ENCODE measurements around the gene FAM81A. TPM values are rescaled to one million over a fixed set of nuclear protein-coding genes. Genes with fewer than 3 reads are reported as not detected.

Gene FAM81A
- total and polyA plus RNA-seq, 4 donors, result under 0.01 to 0.13 (median 0.07) TPM

- DNase-seq (ENCODE audit: low spot score), result no peak
- Histone ChIP-seq H3K9ac (ENCODE audit: low read depth in 1 of 2, low read length in 2 of 2) (no peak overlapping the region), H3K36me3 (ENCODE audit: control insufficient read depth in 4 of 4, insufficient read depth in 3 of 4, low read depth in 1 of 4, low read length in 3 of 4) (no peaks in the 10 kb centered on the region), H3K4me1 (ENCODE audit: control insufficient read depth in 4 of 4, insufficient read depth in 4 of 4, low read length in 3 of 4) (no peaks in the 10 kb centered on the region), H3K27ac (ENCODE audit: low read depth in 1 of 2, low read length in 2 of 2) (no peak overlapping the region), H3K9me3 (ENCODE audit: control insufficient read depth in 4 of 4, low read length in 3 of 4) (no peaks in the 10 kb centered on the region), H3K4me3 (ENCODE audit: low read depth in 1 of 3, low read length in 3 of 3) (no peak overlapping the region), H3K27me3 (ENCODE audit: control insufficient read depth in 4 of 4, insufficient read depth in 4 of 4, low read length in 3 of 4) (no peaks in the 10 kb centered on the region)
- TF ChIP-seq JUND (IDR thresholded peaks at IDR 0.05) (no peak), MAX (IDR thresholded peaks at IDR 0.05) (no peak)
- WGBS, result 93% methylated on average over 2 of the region's 2 CpGs
Observed at GRCh38 chr15:59515190-59515589, 77.2 kb downstream of the FAM81A start.

GRCh38 chr15:59516655-59517461, 78.9 kb downstream of the FAM81A start:
- no peak overlapping the region for H3K27ac ChIP-seq (ENCODE audit: low read depth in 1 of 2, low read length in 2 of 2)

More at GRCh38 chr15:59516655-59517461, 78.9 kb downstream of the FAM81A start:
- DNase-seq (ENCODE audit: low spot score), result no peak
- no peaks in the 10 kb centered on the region for H3K36me3 ChIP-seq (ENCODE audit: control insufficient read depth in 4 of 4, insufficient read depth in 3 of 4, low read depth in 1 of 4, low read length in 3 of 4)
- no peaks in the 10 kb centered on the region for H3K9me3 ChIP-seq (ENCODE audit: control insufficient read depth in 4 of 4, low read length in 3 of 4)
- no peak overlapping the region for H3K4me3 ChIP-seq (ENCODE audit: low read depth in 1 of 3, low read length in 3 of 3)
- TF ChIP-seq HNF4A (conservative IDR thresholded peaks at IDR 0.05) (no peak), SP1 (IDR thresholded peaks at IDR 0.05) (no peak), RAD21 (IDR thresholded peaks at IDR 0.05) (no peak), RXRA (IDR thresholded peaks at IDR 0.05) (no peak), FOXA2 (IDR thresholded peaks at IDR 0.05) (no peak), FOXA1 (IDR thresholded peaks at IDR 0.05) (no peak), HNF4G (IDR thresholded peaks at IDR 0.05) (no peak), ATF3 (IDR thresholded peaks at IDR 0.05) (no peak), NR2F2 (IDR thresholded peaks at IDR 0.05) (no peak), MAX (IDR thresholded peaks at IDR 0.05) (no peak), ZBTB33 (IDR thresholded peaks at IDR 0.05) (no peak), JUND (IDR thresholded peaks at IDR 0.05) (no peak), GABPA (IDR thresholded peaks at IDR 0.05 in 1 of 2, conservative IDR thresholded peaks at IDR 0.05 in 1 of 2) (no peak), TAF1 (conservative IDR thresholded peaks at IDR 0.05) (no peak), CTCF (IDR thresholded peaks at IDR 0.05; ENCODE audit: low read depth, low read length, missing input control) (no peak), EGR1 (IDR thresholded peaks at IDR 0.05; ENCODE audit: low read depth in 2 of 2) (no peak), REST (IDR thresholded peaks at IDR 0.05) (no peak), YY1 (IDR thresholded peaks at IDR 0.05) (no peak)
- H3K27me3 ChIP-seq (ENCODE audit: control insufficient read depth in 4 of 4, insufficient read depth in 4 of 4, low read length in 3 of 4), result no peaks in the 10 kb centered on the region
- no peak overlapping the region for H3K9ac ChIP-seq (ENCODE audit: low read depth in 1 of 2, low read length in 2 of 2)
- no peaks in the 10 kb centered on the region for H3K4me1 ChIP-seq (ENCODE audit: control insufficient read depth in 4 of 4, insufficient read depth in 4 of 4, low read length in 3 of 4)
- 87% methylated on average over 9 of the region's 9 CpGs for WGBS

Data from liver (tissue), 9 donors.